H1 (cell line): ENCODE data around the gene CHRDL2. TPM values are rescaled to one million over a fixed set of nuclear protein-coding genes. Genes with fewer than 3 reads are reported as not detected.

Experiments
- MAFK ChIP-seq: IDR thresholded peaks from 2 replicates; pipeline ENCODE4 v1.6.1; 2012; ENCODE audit warnings: low read depth, mild to moderate bottlenecking, improper control_type of control experiment, low read length
- SP2 ChIP-seq: IDR thresholded peaks from 2 replicates; pipeline ENCODE4 v1.6.1; 2012; ENCODE audit warnings: mild to moderate bottlenecking, low read length, inconsistent platforms
- polyA plus RNA-seq, 7 experiments: library from polyadenylated mRNA; depleted of rRNA in 3 of 7; stranded (reverse) in 5 of 7; unstranded in 2 of 7; fragments of >200 nt in 5 of 7; fragments of 200-250 nt in 2 of 7; gene quantifications; 1 replicate in 5 of 7; 2 replicates in 1 of 7; 4 replicates in 1 of 7; pipeline versions ENCODE4 v1.2.1 to v1.2.3, GENCODE V29; 2011 to 2013; ENCODE audit warnings: missing spikeins in 2 of 7, mixed read lengths in 2 of 7
- total RNA-seq: library from RNA; stranded (reverse); fragmentation: NEBNext Ultra II Directional; extraction: Animal tissue kit (Norgen Biotek cat#: 25700); gene quantifications from 2 replicates; pipeline ENCODE4 v1.2.1, GENCODE V29; 2021

Gene CHRDL2
- total and polyA plus RNA-seq, 2 of the 8 experiments (the other 6 are each of a cell fraction or from before 2014, with no cell fraction given), result 0.26 to 0.48 TPM

DNA sequence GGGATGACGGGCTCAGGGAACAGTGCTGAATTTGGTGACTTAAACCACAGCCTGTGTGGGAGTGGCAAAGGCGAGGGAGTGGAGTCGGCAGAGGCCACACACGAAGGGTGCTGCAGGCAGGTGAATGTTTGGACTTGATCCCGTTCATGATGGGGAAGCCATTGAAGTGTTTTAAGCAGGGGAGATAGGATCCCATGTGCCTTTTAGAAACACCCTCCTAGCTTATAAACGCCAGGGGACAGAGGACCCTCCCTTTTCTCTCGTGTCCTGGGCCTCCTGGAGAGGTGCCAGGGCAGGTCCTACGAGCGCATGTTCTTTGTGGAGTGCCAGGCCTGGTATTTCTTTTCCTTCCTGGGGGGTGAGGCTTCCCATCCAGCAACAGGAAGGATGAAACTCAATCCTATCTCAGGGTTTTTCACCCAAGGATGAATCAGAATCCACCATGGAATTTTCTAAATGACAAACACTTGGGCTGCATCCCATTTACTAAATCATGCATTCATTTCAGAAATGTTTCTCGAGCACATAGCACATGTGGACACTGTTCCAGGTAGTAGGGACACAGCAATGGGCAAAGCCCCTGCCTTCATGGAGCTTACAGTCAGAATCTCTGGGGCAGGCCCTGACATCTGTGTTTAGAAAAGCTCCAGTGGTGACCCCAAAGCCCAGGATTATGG lies 59.6 kb downstream of the CHRDL2 start (continued):
- no peak for TF ChIP-seq MAFK
- no peak for TF ChIP-seq SP2
